HuH-7.5 (cell line): Measurements from ENCODE around the gene KMT2C.
"Not testable (repeated sequence)": the region's sequence is repeated elsewhere in the genome, so short reads cannot be mapped to it uniquely, and the experiment has no call there.

Source experiments
- DNase-seq: peaks from one replicate; pipeline ENCODE4 v3.0.0; 2011; ENCODE audit warnings: low spot score

Gene KMT2C

DNA sequence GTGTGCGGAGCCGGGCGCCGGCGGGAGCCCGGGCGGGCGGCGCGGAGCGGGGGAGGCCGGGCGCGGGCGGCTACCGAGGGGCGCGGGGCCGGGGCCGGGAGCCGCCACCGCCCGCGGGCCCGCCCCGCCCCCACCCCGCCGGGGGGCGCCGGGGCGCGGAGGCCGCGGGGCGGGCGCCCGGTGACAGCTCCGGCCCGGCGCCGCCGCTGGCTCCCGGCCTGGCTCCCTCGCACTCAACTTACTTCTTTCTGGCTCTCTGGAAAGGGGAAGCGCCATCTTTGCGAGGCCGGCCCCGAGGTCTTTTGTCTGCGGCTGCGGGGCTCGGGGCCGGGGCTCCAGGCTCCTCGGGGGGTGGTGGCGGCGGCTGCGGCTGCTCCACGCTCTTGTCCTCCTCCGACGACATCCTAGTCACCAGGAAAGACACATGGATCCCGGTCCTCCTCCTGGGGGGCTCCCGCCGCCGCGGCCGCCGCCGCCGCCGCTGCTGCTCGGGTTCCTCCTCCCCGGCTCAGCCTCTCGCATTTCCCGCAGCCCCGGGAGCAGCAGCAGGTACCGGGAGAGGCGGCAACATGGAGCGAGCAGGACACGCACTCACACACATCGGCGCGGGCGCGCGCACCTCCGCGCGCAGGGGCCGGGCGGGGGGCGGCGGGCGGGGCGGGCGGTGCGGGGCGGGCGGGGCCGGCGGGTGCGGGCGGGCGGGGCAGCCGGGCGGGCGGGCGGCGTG, at the start of gene KMT2C:
KMT2C (minus strand) TSS at position 620 of the 727 bp plus-strand sequence; CDS start at position 403, 217 bp downstream.
- DNase-seq: peak; percentile 58

DNA sequence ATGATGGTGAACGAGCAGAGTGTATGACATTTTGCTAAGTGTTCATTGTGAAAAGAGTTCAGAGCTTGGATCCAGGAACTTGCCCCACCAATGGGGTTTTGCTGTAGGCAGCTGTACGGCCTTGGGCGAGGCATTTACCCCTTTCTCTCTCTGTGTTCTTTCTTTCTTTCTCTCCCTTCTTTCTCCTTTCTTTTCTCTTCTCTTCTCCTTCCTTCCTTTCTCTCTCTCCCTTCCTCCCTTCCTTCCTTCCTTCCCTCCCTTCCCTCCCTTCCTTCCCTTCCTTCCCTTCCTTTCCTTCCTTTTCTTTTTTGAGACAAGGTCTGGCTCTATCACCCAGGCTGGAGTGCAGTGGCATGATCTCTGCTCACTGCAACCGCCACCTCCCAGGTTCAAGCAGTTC, 45.3 kb upstream of the KMT2C start:
- no peak for DNase-seq

DNA sequence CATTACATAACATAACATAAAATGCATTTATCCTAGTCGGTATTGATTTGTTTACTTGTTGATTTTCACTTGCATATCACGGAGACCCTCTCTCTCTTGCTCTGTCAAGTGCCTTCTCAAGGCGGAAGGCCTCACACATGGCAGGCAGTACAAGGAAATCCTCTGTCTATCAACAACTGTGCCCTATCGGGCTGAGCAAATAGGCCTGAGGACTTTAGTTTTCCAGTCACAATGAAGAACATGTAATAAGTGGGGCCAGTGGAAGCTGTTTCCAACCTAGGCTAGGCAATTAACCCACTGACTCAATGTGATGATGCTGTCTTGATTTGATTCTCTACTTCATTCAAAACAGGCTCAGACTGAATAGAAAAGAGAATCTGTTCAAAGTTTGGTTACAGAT, 44.9 kb upstream of the KMT2C start:
- DNase-seq: no peak

GRCh38 chr7:152479595-152479994, 43.8 kb upstream of the KMT2C start:
- DNase-seq: no peak

DNA sequence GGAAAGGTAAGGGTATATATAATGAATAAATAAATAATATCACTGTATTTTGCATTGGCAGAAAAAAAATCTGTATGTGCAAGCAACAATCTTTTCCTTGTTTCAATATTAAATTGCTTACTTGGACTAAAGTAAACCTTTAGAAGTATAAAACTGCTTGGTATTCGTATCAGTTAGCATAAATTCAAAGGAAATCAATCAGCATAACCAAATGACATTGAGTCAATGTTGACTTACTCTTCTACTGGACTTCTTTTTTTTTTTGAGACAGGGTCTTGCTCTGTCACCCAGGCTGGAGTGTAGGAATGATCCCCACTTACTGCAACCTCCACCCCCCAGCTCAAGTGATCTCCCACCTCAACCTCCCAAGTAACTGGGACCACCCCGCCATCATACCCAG, 42.3 kb upstream of the KMT2C start:
- DNase-seq: no peak

GRCh38 chr7:152477079-152477478, 41.3 kb upstream of the KMT2C start:
- no peak for DNase-seq

- no peak for DNase-seq
Observed at GRCh38 chr7:152476551-152476950, 40.7 kb upstream of the KMT2C start.

GRCh38 chr7:152471023-152471620, 35.3 kb upstream of the KMT2C start:
- DNase-seq: not testable (repeated sequence)

DNA sequence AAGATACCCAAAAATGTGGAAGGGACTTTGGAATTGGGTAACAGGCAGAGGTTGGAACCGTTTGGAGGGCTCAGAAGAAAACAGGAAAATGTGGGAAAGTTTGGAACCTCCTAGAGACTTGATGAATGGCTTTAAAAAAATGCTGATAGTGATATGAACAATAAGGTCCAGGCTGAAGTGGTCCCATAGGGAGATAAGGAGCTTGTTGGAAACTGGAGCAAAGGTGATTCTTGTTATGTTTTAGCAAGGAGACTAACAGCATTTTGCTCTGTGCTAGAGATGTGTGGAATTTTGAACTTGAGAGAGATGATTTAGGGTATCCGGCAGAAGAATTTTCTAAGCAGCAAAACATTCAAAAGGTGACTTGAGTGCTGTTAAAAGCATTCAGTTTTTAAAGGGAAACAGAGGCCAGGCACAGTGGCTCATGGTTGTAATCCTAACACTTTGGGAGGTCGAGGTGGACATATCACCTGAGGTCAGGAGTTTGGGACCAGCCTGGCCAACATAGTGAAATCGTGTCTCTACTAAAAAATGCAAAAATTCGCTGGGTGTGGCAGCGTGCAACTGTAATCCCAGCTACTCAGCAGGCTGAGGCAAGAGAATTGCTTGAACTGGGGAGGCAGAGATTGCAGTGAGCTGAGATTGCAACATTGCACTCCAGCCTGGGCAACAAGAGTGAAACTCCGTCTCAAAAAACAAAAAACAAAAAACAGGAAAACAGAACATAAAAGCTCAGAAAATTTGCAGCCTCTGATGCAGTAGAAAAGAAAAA, 34.6 kb upstream of the KMT2C start:
- not testable (repeated sequence) for DNase-seq

- not testable (repeated sequence) for DNase-seq
Observed at GRCh38 chr7:152469576-152469975, 33.8 kb upstream of the KMT2C start.

GRCh38 chr7:152467225-152467624, 31.4 kb upstream of the KMT2C start:
- DNase-seq: no peak

GRCh38 chr7:152465119-152465387, 29.2 kb upstream of the KMT2C start:
- no peak for DNase-seq

- DNase-seq: peak; percentile 89
Observed at GRCh38 chr7:152464312-152465118, 28.7 kb upstream of the KMT2C start.

DNA sequence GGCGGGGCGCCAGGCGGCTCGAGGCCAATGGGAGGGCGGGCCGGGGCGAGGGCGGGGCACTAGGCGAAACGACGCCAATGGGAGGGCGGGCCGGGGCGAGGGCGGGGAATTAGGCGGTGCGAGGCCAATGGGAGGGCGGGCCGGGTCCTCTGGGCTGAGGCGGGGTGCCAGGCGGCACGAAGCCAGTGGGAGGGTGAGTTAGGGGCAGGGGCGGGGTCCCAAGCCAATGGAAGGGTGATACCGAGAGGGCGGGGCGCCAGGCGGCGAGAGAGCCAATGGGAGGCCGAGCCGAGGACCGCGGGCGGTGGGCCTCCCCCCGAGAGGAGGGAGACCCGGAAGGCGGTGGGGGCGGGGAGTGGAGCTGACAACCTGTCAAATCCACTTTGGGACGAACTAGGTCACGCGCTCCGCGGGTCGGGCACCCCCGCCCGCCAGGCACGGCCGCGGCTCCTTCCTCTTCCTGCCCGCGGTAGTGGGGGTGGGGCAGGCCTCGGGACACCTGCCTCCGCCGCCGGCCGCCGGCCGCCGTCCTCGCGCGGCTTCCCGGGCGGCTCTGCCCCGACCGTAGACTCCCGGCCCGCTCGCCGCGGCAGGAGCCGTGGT, 28.0 kb upstream of the KMT2C start:
- DNase-seq: peak; percentile 97

GRCh38 chr7:152462995-152463708, 27.3 kb upstream of the KMT2C start:
- DNase-seq: no peak

DNA sequence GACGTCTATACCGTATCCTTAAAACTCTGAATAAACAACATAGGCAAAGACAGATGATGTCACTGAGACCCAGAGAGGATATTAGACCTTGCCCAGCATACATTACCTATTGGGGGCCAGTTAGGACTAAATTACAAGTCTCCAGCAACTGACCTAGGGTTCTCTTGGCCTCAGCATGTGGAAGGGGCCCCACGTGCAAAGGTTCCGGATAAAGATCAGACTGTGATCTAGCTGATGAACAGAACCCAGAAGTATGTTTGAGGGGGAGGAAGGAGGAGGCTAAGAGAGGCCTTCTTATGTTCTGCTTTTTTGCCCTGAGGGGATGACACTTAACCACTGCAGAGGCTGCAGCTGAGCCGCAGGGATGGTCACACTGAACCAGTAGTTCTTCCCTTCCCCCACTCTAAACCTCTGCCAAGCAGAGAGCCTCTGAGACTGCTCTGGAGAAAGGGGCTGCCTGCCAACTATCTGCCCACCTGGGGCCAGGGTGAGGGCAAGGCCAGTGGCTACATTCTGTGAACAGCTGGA, 24.0 kb upstream of the KMT2C start:
- no peak for DNase-seq

GRCh38 chr7:152451356-152451755, 15.6 kb upstream of the KMT2C start:
- no peak for DNase-seq

DNA sequence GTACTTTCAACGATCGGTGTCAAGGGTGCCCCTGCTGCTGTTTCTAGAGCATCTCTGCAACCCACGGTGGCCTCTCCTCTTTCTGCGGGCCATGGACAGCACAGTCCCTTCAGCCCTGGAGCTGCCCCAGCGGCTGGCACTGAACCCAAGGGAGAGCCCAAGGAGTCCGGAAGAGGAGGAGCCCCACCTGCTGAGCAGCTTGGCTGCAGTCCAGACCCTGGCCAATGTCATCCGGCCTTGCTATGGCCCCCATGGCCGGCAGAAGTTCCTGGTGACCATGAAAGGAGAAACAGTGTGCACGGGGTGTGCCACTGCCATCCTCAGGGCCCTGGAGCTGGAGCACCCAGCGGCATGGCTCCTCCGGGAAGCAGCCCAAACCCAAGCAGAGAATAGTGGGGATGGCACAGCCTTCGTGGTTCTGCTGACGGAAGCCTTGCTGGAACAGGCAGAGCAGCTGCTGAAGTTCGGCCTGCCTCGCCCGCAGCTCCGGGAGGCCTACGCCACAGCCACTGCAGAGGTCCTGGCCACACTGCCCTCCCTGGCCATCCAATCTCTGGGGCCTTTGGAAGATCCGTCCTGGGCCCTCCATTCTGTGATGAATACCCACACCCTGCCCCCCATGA, 9.7 kb upstream of the KMT2C start:
- DNase-seq: not testable (repeated sequence)

- no peak for DNase-seq
Observed at GRCh38 chr7:152443586-152443985, 7.8 kb upstream of the KMT2C start.

DNA sequence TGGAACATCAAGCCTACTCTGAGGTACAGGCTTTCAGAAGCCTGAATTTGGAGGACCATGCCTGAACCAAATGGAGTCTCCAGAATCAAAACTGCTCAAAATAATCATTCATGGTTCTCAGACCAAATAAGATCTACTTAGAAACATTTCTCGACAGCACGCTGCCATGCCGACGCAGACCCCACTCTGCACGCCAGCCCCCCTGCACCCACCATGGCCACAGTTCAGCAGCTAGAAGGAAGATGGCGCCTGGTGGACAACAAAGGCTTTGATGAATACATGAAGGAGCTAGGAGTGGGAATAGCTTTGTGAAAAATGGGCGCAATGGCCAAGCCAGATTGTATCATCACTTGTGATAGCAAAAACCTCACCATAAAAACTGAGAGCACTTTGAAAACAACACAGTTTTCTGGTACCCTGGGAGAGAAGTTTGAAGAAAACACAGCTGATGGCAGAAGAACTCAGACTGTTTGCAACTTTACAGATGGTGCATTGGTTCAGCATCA, 6.6 kb upstream of the KMT2C start:
- DNase-seq: no peak
